Mucosa of descending colon (tissue), 3 donors: ENCODE measurements around the gene HDAC4. TPM values are rescaled to one million over a fixed set of nuclear protein-coding genes. Genes with fewer than 3 reads are reported as not detected.

Source experiments
- ATAC-seq: fragments of 200-7000 bp; cut with Tn5 transposase; one replicate; pipeline ENCODE4 v1.9.1; 2020; ENCODE audit warnings: mild to moderate bottlenecking, moderate library complexity
- DNase-seq, 3 donors: peaks; one replicate each; pipeline ENCODE4 v3.0.0-alpha.2; 2020
- H3K36me3 ChIP-seq: fragments of 200-600 bp; one replicate; pipeline ENCODE4 v1.8.0; 2021; ENCODE audit warnings: low read depth, mild to moderate bottlenecking
- H3K4me1 ChIP-seq: fragments of 200-600 bp; one replicate; pipeline ENCODE4 v1.8.0; 2021; ENCODE audit warnings: low read depth, mild to moderate bottlenecking
- H3K4me3 ChIP-seq: fragments of 200-600 bp; one replicate; pipeline ENCODE4 v1.8.0; 2021; ENCODE audit warnings: mild to moderate bottlenecking
- H3K9me3 ChIP-seq: fragments of 200-600 bp; one replicate; pipeline ENCODE4 v1.8.0; 2021; ENCODE audit warnings: mild to moderate bottlenecking
- intact Hi-C, 2 donors: fragments of 100-400 bp; cut with DNase I in 1 of 2; cut with micrococcal nuclease in 1 of 2; formaldehyde crosslinking; loops; one replicate each; pipeline versions ENCODE4 v1.11.0 to v1.11.1; 2022; cut with DNase I, micrococcal nuclease
- total RNA-seq, 3 donors: library from RNA; stranded (reverse); fragmentation: NEBNext Ultra II Directional in 2 of 3; extraction: Animal tissue kit (Norgen Biotek cat#: 25700) in 2 of 3; gene quantifications; one replicate each; pipeline versions ENCODE4 v1.2.1 to v1.2.4, GENCODE V29; 2021 to 2023
- TF ChIP-seq, protein P1 (sequence below): fragments of 200-600 bp; IDR thresholded peaks from one replicate; pipeline ENCODE4 v1.8.0; 2022; ENCODE audit warnings: antibody characterized with exemption, mild to moderate bottlenecking
- donor health status: DM: no; HTN: no; CAD: no; lungs with moderate emphysema.
- donor health status: DM: no; HTN: no; CAD: no.
- donor health status: DM: no; HTN: yes; CAD: no.

HDAC4 gene
- total RNA-seq, 3 donors from 2014 or later: 41.4 to 147 (median 44.0) TPM

DNA sequence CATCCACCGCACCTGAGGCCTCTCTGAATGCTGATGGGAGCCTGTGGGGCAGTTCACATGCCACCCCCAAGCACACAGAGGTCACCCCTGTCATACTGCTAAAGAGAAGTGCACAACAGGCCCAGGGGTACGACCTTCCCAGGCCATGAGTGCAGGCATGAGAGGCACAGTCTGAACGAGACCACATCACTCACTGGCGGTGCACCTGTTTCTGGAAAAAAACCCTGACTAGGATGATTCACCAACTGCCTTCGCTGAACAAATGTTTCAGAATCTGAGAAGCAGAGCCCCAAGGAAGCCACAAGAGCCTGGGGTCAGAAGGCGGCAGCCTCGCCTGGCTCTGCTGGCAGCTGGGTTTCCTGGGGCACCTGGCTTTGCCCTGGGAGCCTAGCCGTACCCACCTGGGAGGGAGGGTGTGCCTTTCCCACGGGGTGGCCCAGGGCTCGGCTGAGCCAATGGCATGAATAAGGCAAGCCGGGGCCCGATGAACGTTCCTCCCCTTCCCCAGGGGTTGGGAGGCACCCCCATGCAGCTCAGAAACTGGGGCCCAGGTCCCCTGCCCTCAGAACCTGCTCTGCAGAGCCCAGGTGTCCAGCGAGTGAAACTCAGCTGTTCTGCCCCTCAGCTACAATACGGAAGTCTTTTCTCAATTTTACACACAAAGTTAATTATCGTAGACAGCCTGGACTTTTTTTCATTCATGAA lies 73.8 kb downstream of the HDAC4 start:
- Histone ChIP-seq H3K36me3 (no peaks in the 10 kb centered on the region), H3K4me3 (no peak overlapping the region), H3K9me3 (no peaks in the 10 kb centered on the region), H3K4me1 (peaks cover 29% of the 10 kb centered on the region)
- DNase-seq: peak in 2 of 3 donors; percentile 39 to 66
- intact Hi-C loops: no loop called here
- peak; percentile 70 for ATAC-seq
- TF ChIP-seq, protein P1, sequence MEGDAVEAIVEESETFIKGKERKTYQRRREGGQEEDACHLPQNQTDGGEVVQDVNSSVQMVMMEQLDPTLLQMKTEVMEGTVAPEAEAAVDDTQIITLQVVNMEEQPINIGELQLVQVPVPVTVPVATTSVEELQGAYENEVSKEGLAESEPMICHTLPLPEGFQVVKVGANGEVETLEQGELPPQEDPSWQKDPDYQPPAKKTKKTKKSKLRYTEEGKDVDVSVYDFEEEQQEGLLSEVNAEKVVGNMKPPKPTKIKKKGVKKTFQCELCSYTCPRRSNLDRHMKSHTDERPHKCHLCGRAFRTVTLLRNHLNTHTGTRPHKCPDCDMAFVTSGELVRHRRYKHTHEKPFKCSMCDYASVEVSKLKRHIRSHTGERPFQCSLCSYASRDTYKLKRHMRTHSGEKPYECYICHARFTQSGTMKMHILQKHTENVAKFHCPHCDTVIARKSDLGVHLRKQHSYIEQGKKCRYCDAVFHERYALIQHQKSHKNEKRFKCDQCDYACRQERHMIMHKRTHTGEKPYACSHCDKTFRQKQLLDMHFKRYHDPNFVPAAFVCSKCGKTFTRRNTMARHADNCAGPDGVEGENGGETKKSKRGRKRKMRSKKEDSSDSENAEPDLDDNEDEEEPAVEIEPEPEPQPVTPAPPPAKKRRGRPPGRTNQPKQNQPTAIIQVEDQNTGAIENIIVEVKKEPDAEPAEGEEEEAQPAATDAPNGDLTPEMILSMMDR: no peak

DNA sequence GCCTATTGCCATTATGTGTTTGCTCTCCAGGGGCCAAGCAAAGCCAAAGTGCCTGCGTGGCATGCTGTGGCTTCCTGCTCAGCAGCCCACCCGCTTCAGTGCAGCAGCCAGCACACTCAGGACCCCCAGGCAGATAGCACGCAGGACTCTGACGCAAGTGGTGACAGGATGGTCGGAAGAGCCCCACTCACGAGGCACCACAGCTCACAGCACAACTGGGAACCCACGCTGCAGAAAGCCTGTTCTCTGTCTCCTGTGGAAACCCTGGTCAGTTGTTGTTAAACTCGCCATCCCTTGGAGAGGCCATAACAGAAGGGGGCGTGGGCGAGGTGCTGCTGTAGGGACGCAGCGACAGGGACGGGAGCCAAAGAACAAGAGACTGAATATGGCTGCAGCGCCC lies 76.4 kb downstream of the HDAC4 start:
- Histone ChIP-seq H3K4me3 (no peak overlapping the region), H3K4me1 (peaks cover 28% of the 10 kb centered on the region), H3K36me3 (no peaks in the 10 kb centered on the region), H3K9me3 (no peaks in the 10 kb centered on the region)
- DNase-seq (no peak), ATAC-seq (no peak)
- TF ChIP-seq, protein P1: no peak
- intact Hi-C loops: no loop called here

DNA sequence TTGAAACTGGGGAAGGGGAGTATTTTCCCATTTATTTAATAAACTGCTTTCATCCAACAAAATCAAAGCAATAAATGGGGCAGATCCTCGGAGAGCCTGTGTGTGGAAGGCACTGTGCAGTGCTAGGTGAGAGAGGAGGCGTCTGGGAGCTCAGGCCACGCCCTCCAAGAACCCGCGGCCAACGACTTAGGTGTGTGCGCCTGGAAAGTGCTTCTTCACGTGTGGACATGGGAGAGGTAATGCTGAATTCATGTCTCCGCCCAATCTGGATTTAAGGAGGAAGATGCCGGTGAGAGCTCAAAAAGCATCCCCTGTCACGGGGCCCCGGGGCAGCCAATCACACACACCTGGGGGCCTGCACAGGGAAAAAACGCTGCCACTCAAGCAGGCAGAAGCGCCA lies 77.4 kb downstream of the HDAC4 start:
- TF ChIP-seq, protein P1: no peak
- no peaks in the 10 kb centered on the region for H3K36me3 ChIP-seq
- H3K4me3 ChIP-seq: no peak overlapping the region
- intact Hi-C loops: no loop called here
- peak; percentile 46 for ATAC-seq
- DNase-seq: peak in 2 of 3 donors; percentile 61 to 69
- peaks cover 35% of the 10 kb centered on the region for H3K4me1 ChIP-seq
- H3K9me3 ChIP-seq: no peaks in the 10 kb centered on the region

DNA sequence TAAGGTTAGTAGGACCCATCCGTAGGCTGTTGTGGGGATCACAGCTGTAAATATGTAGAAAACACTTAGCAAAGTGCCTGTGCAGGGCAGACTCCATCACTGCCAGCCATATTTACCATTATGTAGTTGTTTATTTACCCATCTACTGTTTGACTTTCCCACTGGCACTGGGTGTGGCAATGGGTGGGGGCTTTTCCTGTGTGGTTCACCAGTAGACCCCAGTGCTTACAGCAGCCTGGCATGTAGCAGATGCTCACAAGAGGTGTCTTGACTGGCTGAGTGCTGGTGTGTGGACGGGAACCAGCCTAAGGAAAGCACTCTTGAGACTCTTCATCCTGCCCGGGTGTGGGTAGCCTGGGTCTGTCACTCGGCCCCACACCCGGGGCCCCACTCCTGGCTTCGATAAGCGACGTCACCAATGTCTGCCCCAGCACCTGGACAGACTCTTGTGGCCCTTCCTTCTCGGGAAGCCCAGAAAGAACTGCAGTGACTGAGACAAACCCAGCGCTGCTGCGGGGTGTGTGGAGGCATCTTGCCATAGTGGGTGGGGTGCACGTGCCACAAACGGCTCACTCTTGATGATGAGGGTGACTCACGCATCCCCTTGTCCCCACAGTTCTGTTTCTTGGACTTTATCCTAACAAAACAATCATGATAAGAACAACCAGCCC lies 78.3 kb downstream of the HDAC4 start:
- ATAC-seq: peak; percentile 84
- intact Hi-C loops: no loop called here

DNA sequence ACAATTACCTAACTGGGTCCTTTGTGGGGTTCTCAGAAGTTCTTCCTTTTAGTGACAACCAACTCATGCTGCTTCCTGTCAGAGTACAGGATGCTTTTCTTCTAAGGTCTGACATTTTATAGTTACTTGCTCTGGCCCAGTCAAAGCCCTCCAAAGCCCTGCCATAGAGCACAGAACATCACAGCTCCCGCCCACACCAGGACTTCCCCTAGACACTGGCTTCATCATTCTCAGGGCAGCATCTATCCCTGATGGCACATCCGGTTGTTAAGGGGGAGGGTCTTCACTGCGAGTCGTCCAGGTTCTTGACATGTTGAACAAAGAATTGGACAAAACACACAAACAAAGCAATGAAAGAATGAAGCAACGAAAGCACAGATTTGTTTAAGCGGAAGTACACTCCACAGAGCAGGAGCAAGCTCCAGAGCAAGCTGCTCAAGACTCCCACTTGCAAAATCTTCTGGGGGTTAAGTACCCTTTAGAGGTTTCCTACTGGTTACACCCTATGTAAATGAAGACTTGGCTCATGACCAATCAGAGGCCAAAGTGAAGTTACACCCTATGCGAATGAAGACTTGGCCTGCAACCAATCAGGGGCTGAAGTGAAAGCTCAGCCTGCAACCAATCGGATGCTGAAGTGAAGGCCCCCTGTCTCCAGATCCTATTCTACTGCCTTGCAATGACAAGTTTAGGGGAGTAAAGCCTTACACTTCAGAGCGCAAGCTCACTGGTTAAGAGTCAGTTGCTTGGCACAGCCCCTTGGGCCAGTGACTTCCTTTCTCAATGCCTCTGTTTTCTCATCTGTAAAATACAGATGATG lies 79.0 kb downstream of the HDAC4 start:
- DNase-seq (no peak), ATAC-seq (no peak)
- H3K4me3 ChIP-seq: no peak overlapping the region
- H3K4me1 ChIP-seq: peaks cover 24% of the 10 kb centered on the region
- TF ChIP-seq, protein P1: no peak
- no peaks in the 10 kb centered on the region for H3K36me3 ChIP-seq
- intact Hi-C loops: no loop called here
- H3K9me3 ChIP-seq: no peaks in the 10 kb centered on the region

More for the DNA sequence above, 78.3 kb downstream of the HDAC4 start:
- no peak overlapping the region for H3K4me3 ChIP-seq
- H3K4me1 ChIP-seq: peaks cover 31% of the 10 kb centered on the region
- H3K9me3 ChIP-seq: no peaks in the 10 kb centered on the region
- DNase-seq: peak; percentile 59 to 78 (median 69)
- H3K36me3 ChIP-seq: no peaks in the 10 kb centered on the region
- TF ChIP-seq, protein P1: no peak
